ENCODE data around the gene FAM13C.
A peak's percentile ranks its signal among the peaks of the same experiment; 100 is the strongest.
"Not testable (repeated sequence)": the region's sequence is repeated elsewhere in the genome, so short reads cannot be mapped to it uniquely, and the experiment has no call there.

FAM13C gene

GRCh38 chr10:59234816-59235429, 127.4 kb downstream of the FAM13C start:
- DNase-seq (ENCODE audit: low read depth), result peak; percentile 33
- peak; percentile 67 for TF ChIP-seq CTCF (IDR thresholded peaks at IDR 0.05; ENCODE audit: low read depth, low read length)
- TF ChIP-seq MYC (IDR thresholded peaks at IDR 0.05; ENCODE audit: low read depth, low read length), result no peak
- H3K4me3 ChIP-seq (ENCODE audit: low read depth, low read length), result no peak overlapping the region

- H3K4me3 ChIP-seq (ENCODE audit: low read depth, low read length), result no peak overlapping the region
- TF ChIP-seq MYC (IDR thresholded peaks at IDR 0.05; ENCODE audit: low read depth, low read length), result no peak
- TF ChIP-seq POLR2A (IDR thresholded peaks at IDR 0.05; ENCODE audit: extremely low read depth, insufficient read length), result no peak
- TF ChIP-seq MAX (IDR thresholded peaks at IDR 0.05; ENCODE audit: low read depth, low read length), result no peak
- TF ChIP-seq CTCF (IDR thresholded peaks at IDR 0.05; ENCODE audit: low read depth, low read length), result no peak
- DNase-seq (ENCODE audit: low read depth), result no peak
These were observed 128.2 kb downstream of the FAM13C start for GRCh38 chr10:59234194-59234593.

- no peak for DNase-seq (ENCODE audit: low read depth)
- H3K4me3 ChIP-seq (ENCODE audit: low read depth, low read length), result no peak overlapping the region
- TF ChIP-seq MYC (IDR thresholded peaks at IDR 0.05; ENCODE audit: low read depth, low read length) (no peak), CTCF (IDR thresholded peaks at IDR 0.05; ENCODE audit: low read depth, low read length) (no peak), POLR2A (IDR thresholded peaks at IDR 0.05; ENCODE audit: extremely low read depth, insufficient read length) (no peak)
These were observed 132.9 kb downstream of the FAM13C start for GRCh38 chr10:59229441-59229840.

- no peak for DNase-seq (ENCODE audit: low read depth)
- TF ChIP-seq MYC (IDR thresholded peaks at IDR 0.05; ENCODE audit: low read depth, low read length), result no peak
- TF ChIP-seq MAX (IDR thresholded peaks at IDR 0.05; ENCODE audit: low read depth, low read length), result no peak
- TF ChIP-seq POLR2A (IDR thresholded peaks at IDR 0.05; ENCODE audit: extremely low read depth, insufficient read length), result no peak
- TF ChIP-seq CTCF (IDR thresholded peaks at IDR 0.05; ENCODE audit: low read depth, low read length), result no peak
- no peak overlapping the region for H3K4me3 ChIP-seq (ENCODE audit: low read depth, low read length)
These were observed 135.1 kb downstream of the FAM13C start for GRCh38 chr10:59227136-59227673.

- TF ChIP-seq CTCF (IDR thresholded peaks at IDR 0.05; ENCODE audit: low read depth, low read length) (no peak), POLR2A (IDR thresholded peaks at IDR 0.05; ENCODE audit: extremely low read depth, insufficient read length) (no peak), MYC (IDR thresholded peaks at IDR 0.05; ENCODE audit: low read depth, low read length) (no peak), MAX (IDR thresholded peaks at IDR 0.05; ENCODE audit: low read depth, low read length) (no peak)
- no peak for DNase-seq (ENCODE audit: low read depth)
- H3K4me3 ChIP-seq (ENCODE audit: low read depth, low read length), result no peak overlapping the region
These were observed 137.1 kb downstream of the FAM13C start for GRCh38 chr10:59225211-59225610.

GRCh38 chr10:59223597-59223996, 138.8 kb downstream of the FAM13C start:
- not testable (repeated sequence) for H3K4me3 ChIP-seq (ENCODE audit: low read depth, low read length); DNase-seq (ENCODE audit: low read depth)

Measured in NB4 (cell line).